GM18505 (cell line): ENCODE measurements around the gene ZNF511.
"Not testable (repeated sequence)": the region's sequence is repeated elsewhere in the genome, so short reads cannot be mapped to it uniquely, and the experiment has no call there.

Experiments
- ATAC-seq: cut with Tn5 transposase; IDR thresholded peaks from one replicate; pipeline ENCODE4 v1.9.1; 2021; ENCODE audit not compliant: unreplicated experiment
- POLR2A ChIP-seq: IDR thresholded peaks from 4 replicates; pipeline ENCODE4 v1.6.1; 2011; ENCODE audit warnings: borderline replicate concordance; ENCODE audit not compliant: insufficient read depth, insufficient read length; ENCODE audit errors: extremely low read depth

The ZNF511 gene, protein sequence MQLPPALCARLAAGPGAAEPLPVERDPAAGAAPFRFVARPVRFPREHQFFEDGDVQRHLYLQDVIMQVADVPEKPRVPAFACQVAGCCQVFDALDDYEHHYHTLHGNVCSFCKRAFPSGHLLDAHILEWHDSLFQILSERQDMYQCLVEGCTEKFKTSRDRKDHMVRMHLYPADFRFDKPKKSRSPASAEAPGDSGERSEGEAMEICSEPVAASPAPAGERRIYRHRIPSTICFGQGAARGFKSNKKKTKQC

GRCh38 chr10:133308421-133309099, at the start of gene ZNF511, which contains the start of gene TUBGCP2:
ZNF511 (plus strand) TSS chr10:133308914; CDS start chr10:133308944, 30 bp downstream.
TUBGCP2 (minus strand) TSS chr10:133308872; CDS start chr10:133302941, 5,931 bp downstream.
- ATAC-seq = peak; percentile 68
- TF ChIP-seq POLR2A = peak; percentile 83

DNA sequence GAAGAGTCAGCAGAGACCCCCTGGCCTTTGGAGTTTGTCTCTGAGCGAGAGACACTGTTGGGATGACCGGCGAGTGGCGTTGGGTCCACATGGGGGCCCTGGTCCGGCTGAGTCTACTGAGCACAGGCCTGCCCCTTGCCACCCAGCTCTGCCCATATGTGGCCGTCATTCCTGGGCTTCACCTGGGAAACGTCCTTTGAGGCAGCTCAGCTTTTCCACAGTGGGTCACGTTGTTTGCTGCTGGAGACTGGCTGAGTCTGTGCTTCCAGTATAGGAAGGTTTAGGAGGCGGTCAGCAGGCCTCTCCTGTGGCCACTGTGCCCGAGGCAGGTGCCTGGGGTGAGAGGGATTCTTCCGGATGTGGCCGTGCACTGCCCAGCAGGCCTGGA, 49.1 kb upstream of the ZNF511 start:
- TF ChIP-seq POLR2A = no peak
- ATAC-seq = no peak

GRCh38 chr10:133260895-133261725, 47.6 kb upstream of the ZNF511 start:
- peak; percentile 56 for ATAC-seq
- TF ChIP-seq POLR2A = peak; percentile 26

DNA sequence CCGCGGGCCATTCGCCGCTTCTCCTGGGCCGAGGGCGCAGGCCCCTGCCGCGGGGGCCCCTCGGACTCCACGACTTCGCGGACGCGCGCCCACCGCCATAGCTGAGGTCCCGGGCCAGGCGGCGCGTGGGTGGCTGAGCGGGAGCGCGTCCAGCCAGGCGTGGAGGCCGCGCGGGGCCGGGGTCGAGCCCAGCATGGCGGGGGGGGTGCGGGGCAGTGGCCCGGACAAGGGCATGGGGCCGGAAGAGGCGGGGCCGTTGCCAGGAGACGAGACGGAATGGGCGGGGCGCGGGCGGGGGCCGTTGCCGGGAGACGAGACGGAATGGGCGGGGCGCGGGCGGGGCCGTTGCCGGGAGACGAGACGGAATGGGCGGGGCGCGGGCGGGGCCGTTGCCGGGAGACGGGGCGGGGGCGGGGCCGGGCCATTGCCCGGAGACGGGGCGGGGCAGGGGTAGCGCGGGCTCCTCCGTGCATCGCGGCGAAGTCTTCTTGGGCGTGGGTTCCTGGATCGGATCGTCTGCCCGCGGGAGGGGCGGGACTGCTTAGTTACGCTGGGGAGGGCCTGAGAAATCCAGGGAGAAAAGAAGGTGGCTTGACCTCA, 46.9 kb upstream of the ZNF511 start:
- ATAC-seq = peak; percentile 40

GRCh38 chr10:133262696-133263095, 46.0 kb upstream of the ZNF511 start:
- no peak for TF ChIP-seq POLR2A
- ATAC-seq = no peak

More for the DNA sequence above, 46.9 kb upstream of the ZNF511 start:
- peak; percentile 40 for TF ChIP-seq POLR2A

GRCh38 chr10:133263674-133264073, 45.0 kb upstream of the ZNF511 start:
- ATAC-seq = no peak
- TF ChIP-seq POLR2A = no peak

GRCh38 chr10:133264461-133264860, 44.3 kb upstream of the ZNF511 start:
- no peak for ATAC-seq
- no peak for TF ChIP-seq POLR2A

DNA sequence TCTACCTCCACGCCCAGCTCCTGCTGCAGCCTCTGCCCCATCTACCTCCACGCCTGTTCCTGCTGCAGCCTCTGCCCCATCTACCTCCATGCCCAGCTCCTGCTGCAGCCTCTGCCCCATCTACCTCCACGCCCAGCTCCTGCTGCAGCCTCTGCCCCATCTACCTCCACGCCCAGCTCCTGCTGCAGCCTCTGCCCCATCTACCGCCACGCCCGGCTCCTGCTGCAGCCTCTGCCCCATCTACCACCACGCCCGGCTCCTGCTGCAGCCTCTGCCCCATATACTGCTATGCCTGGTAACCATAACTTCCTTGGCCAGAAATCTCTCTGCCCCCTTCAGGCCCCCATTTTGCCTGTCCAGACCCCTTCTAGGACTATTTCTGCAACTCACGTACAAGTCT, 43.7 kb upstream of the ZNF511 start:
- ATAC-seq = not testable (repeated sequence)

- ATAC-seq = no peak
- no peak for TF ChIP-seq POLR2A
These were observed 42.5 kb upstream of the ZNF511 start for GRCh38 chr10:133266056-133266795.

DNA sequence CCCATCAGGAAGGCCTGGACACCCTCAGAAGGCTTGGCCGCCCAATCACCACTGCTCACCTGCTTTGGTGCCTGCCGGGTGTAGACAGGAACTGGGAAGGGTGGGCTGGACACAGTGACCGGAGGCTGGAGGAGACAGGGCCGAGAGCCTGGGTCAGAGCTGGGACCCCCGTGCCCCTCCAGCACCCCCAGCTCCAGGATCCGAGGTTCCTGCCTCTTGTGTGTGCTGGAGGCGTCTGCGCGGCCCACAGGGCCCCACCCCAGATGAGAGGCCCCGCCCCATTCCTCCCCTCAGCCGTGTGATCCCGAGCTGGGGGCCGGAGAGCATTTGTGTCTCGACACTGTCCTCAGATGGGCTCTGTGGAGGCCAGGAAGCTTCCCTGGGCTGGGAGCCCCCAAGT, 41.4 kb upstream of the ZNF511 start:
- ATAC-seq = no peak
- TF ChIP-seq POLR2A = no peak

GRCh38 chr10:133267829-133268228, 40.9 kb upstream of the ZNF511 start:
- no peak for ATAC-seq
- TF ChIP-seq POLR2A = no peak

DNA sequence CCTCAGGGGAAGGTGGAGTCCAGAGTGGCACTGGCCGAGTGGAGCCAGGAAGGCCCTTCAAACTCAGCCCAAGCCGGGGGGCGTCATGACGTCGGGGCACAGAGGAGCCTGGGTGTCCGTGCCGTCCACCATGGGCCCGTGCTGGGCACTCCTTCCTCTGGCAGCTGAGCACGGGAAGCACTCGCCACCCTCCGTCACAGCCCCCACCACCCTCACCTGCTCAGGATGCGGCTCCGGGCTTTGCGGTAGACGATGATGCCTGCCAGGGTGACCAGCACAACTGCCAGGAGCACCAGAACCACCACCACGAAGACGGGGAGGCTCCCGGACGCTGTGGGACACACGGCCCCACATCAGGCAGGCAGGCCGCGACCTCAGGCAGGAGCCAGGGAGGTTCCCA, 40.2 kb upstream of the ZNF511 start:
- no peak for ATAC-seq

More for the DNA sequence above, 40.2 kb upstream of the ZNF511 start:
- TF ChIP-seq POLR2A = no peak
